ENCODE measurements around the gene KRTAP5-1. TPM values are rescaled to one million over a fixed set of nuclear protein-coding genes. Genes with fewer than 3 reads are reported as not detected.
A peak's percentile ranks its signal among the peaks of the same experiment; 100 is the strongest.
"Not testable (repeated sequence)": the region's sequence is repeated elsewhere in the genome, so short reads cannot be mapped to it uniquely, and the experiment has no call there.

The KRTAP5-1 gene
- total and polyA plus RNA-seq, 4 donors: 2.1 to 5.7 TPM; not detected in 2

GRCh38 chr11:1604181-1604580 lies 19.1 kb upstream of the KRTAP5-1 start:
- no peak overlapping the region for H3K27ac ChIP-seq (ENCODE audit: low read depth, low read length)
- DNase-seq (ENCODE audit: low read depth in 4 of 6, low spot score in 6 of 6): no peak
- H3K4me1 ChIP-seq (ENCODE audit: control insufficient read depth, insufficient read depth, low read length): no peaks in the 10 kb centered on the region
- no peaks in the 10 kb centered on the region for H3K36me3 ChIP-seq (ENCODE audit: control insufficient read depth, insufficient read depth, low read length)
- WGBS (ENCODE audit: insufficient coverage): 96% methylated on average over 11 of the region's 11 CpGs
- no peaks in the 10 kb centered on the region for H3K9me3 ChIP-seq (ENCODE audit: control insufficient read depth, insufficient read depth, low read length)
- H3K27me3 ChIP-seq (ENCODE audit: control insufficient read depth, insufficient read depth, low read length): peaks cover 5% of the 10 kb centered on the region
- no peak overlapping the region for H3K4me3 ChIP-seq (ENCODE audit: low read depth, low read length)

- Histone ChIP-seq H3K4me1 (ENCODE audit: control insufficient read depth, insufficient read depth, low read length) (no peaks in the 10 kb centered on the region), H3K9me3 (ENCODE audit: control insufficient read depth, insufficient read depth, low read length) (no peaks in the 10 kb centered on the region), H3K27ac (ENCODE audit: low read depth, low read length) (no peak overlapping the region), H3K4me3 (ENCODE audit: low read depth, low read length) (no peak overlapping the region), H3K27me3 (ENCODE audit: control insufficient read depth, insufficient read depth, low read length) (peaks cover 5% of the 10 kb centered on the region), H3K36me3 (ENCODE audit: control insufficient read depth, insufficient read depth, low read length) (no peaks in the 10 kb centered on the region)
- DNase-seq (ENCODE audit: low read depth in 4 of 6, low spot score in 6 of 6): no peak
- 100% methylated on average over 1 of the region's 1 CpG for WGBS (ENCODE audit: insufficient coverage)
Observed at GRCh38 chr11:1603629-1604028, 18.5 kb upstream of the KRTAP5-1 start.

GRCh38 chr11:1601663-1602062 lies 16.6 kb upstream of the KRTAP5-1 start:
- not testable (repeated sequence) for DNase-seq (ENCODE audit: low read depth in 4 of 6, low spot score in 6 of 6); H3K9me3 ChIP-seq (ENCODE audit: control insufficient read depth, insufficient read depth, low read length); H3K4me3 ChIP-seq (ENCODE audit: low read depth, low read length); H3K4me1 ChIP-seq (ENCODE audit: control insufficient read depth, insufficient read depth, low read length); H3K27ac ChIP-seq (ENCODE audit: low read depth, low read length); H3K27me3 ChIP-seq (ENCODE audit: control insufficient read depth, insufficient read depth, low read length)
- peaks cover 11% of the 10 kb centered on the region for H3K36me3 ChIP-seq (ENCODE audit: control insufficient read depth, insufficient read depth, low read length)
- WGBS (ENCODE audit: insufficient coverage): 0% methylated on average over 1 of the region's 3 CpGs

GRCh38 chr11:1600626-1601025 lies 15.5 kb upstream of the KRTAP5-1 start:
- WGBS (ENCODE audit: insufficient coverage): 72% methylated on average over 3 of the region's 5 CpGs
- no peaks in the 10 kb centered on the region for H3K9me3 ChIP-seq (ENCODE audit: control insufficient read depth, insufficient read depth, low read length)
- no peak overlapping the region for H3K4me3 ChIP-seq (ENCODE audit: low read depth, low read length)
- peaks cover 11% of the 10 kb centered on the region for H3K36me3 ChIP-seq (ENCODE audit: control insufficient read depth, insufficient read depth, low read length)
- H3K27ac ChIP-seq (ENCODE audit: low read depth, low read length): no peak overlapping the region
- H3K27me3 ChIP-seq (ENCODE audit: control insufficient read depth, insufficient read depth, low read length): no peaks in the 10 kb centered on the region
- no peak for DNase-seq (ENCODE audit: low read depth in 4 of 6, low spot score in 6 of 6)
- H3K4me1 ChIP-seq (ENCODE audit: control insufficient read depth, insufficient read depth, low read length): no peaks in the 10 kb centered on the region

GRCh38 chr11:1598816-1599215 lies 13.7 kb upstream of the KRTAP5-1 start:
- peaks cover 11% of the 10 kb centered on the region for H3K36me3 ChIP-seq (ENCODE audit: control insufficient read depth, insufficient read depth, low read length)
- WGBS (ENCODE audit: insufficient coverage): no CpG with 5 or more reads among the region's 6 CpGs
- H3K27ac ChIP-seq (ENCODE audit: low read depth, low read length): no peak overlapping the region
- no peak for DNase-seq (ENCODE audit: low read depth in 4 of 6, low spot score in 6 of 6)
- no peak overlapping the region for H3K4me3 ChIP-seq (ENCODE audit: low read depth, low read length)
- no peaks in the 10 kb centered on the region for H3K4me1 ChIP-seq (ENCODE audit: control insufficient read depth, insufficient read depth, low read length)
- H3K27me3 ChIP-seq (ENCODE audit: control insufficient read depth, insufficient read depth, low read length): no peaks in the 10 kb centered on the region
- no peaks in the 10 kb centered on the region for H3K9me3 ChIP-seq (ENCODE audit: control insufficient read depth, insufficient read depth, low read length)

- not testable (repeated sequence) for H3K27me3 ChIP-seq (ENCODE audit: control insufficient read depth, insufficient read depth, low read length); H3K27ac ChIP-seq (ENCODE audit: low read depth, low read length); DNase-seq (ENCODE audit: low read depth in 4 of 6, low spot score in 6 of 6); H3K9me3 ChIP-seq (ENCODE audit: control insufficient read depth, insufficient read depth, low read length); H3K4me1 ChIP-seq (ENCODE audit: control insufficient read depth, insufficient read depth, low read length); H3K4me3 ChIP-seq (ENCODE audit: low read depth, low read length)
- 50% methylated on average over 1 of the region's 3 CpGs for WGBS (ENCODE audit: insufficient coverage)
- peaks cover 11% of the 10 kb centered on the region for H3K36me3 ChIP-seq (ENCODE audit: control insufficient read depth, insufficient read depth, low read length)
Observed at GRCh38 chr11:1598406-1598805, 13.3 kb upstream of the KRTAP5-1 start.

- Histone ChIP-seq H3K4me3 (ENCODE audit: low read depth, low read length) (no peak within 1 kb of the TSS), H3K27me3 (ENCODE audit: control insufficient read depth, insufficient read depth, low read length) (no peaks in the 10 kb centered on the region), H3K9me3 (ENCODE audit: control insufficient read depth, insufficient read depth, low read length) (no peaks in the 10 kb centered on the region), H3K27ac (ENCODE audit: low read depth, low read length) (no peak within 1 kb of the TSS), H3K36me3 (ENCODE audit: control insufficient read depth, insufficient read depth, low read length) (peaks cover 11% of the 10 kb centered on the region), H3K4me1 (ENCODE audit: control insufficient read depth, insufficient read depth, low read length) (no peaks in the 10 kb centered on the region)
- WGBS (ENCODE audit: insufficient coverage): 100% methylated on average over 1 of the region's 4 CpGs
- DNase-seq (ENCODE audit: low read depth in 4 of 6, low spot score in 6 of 6): no peak
Observed at GRCh38 chr11:1597994-1598380, 12.9 kb upstream of the KRTAP5-1 start, which contains the start of gene KRTAP5-2. KRTAP5-2 (minus strand) TSS chr11:1598294; CDS start chr11:1598250, 44 bp downstream.

GRCh38 chr11:1597331-1597993 lies 12.4 kb upstream of the KRTAP5-1 start:
- H3K4me1 ChIP-seq (ENCODE audit: control insufficient read depth, insufficient read depth, low read length): no peaks in the 10 kb centered on the region
- no peak overlapping the region for H3K27ac ChIP-seq (ENCODE audit: low read depth, low read length)
- H3K9me3 ChIP-seq (ENCODE audit: control insufficient read depth, insufficient read depth, low read length): no peaks in the 10 kb centered on the region
- H3K36me3 ChIP-seq (ENCODE audit: control insufficient read depth, insufficient read depth, low read length): peaks cover 11% of the 10 kb centered on the region
- 83% methylated on average over 10 of the region's 10 CpGs for WGBS (ENCODE audit: insufficient coverage)
- no peaks in the 10 kb centered on the region for H3K27me3 ChIP-seq (ENCODE audit: control insufficient read depth, insufficient read depth, low read length)
- H3K4me3 ChIP-seq (ENCODE audit: low read depth, low read length): no peak overlapping the region
- no peak for DNase-seq (ENCODE audit: low read depth in 4 of 6, low spot score in 6 of 6)

- not testable (repeated sequence) for H3K4me3 ChIP-seq (ENCODE audit: low read depth, low read length); DNase-seq (ENCODE audit: low read depth in 4 of 6, low spot score in 6 of 6)
Observed at GRCh38 chr11:1596576-1597121, 11.6 kb upstream of the KRTAP5-1 start.

GRCh38 chr11:1595994-1596575 lies 11.0 kb upstream of the KRTAP5-1 start:
- not testable (repeated sequence) for H3K9me3 ChIP-seq (ENCODE audit: control insufficient read depth, insufficient read depth, low read length); H3K4me1 ChIP-seq (ENCODE audit: control insufficient read depth, insufficient read depth, low read length); H3K4me3 ChIP-seq (ENCODE audit: low read depth, low read length); H3K27ac ChIP-seq (ENCODE audit: low read depth, low read length); H3K27me3 ChIP-seq (ENCODE audit: control insufficient read depth, insufficient read depth, low read length)
- WGBS (ENCODE audit: insufficient coverage): 49% methylated on average over 7 of the region's 11 CpGs
- H3K36me3 ChIP-seq (ENCODE audit: control insufficient read depth, insufficient read depth, low read length): peaks cover 11% of the 10 kb centered on the region
- DNase-seq (ENCODE audit: low read depth in 4 of 6, low spot score in 6 of 6): peak in 2 of 6 donors; percentile 17 to 76

More at GRCh38 chr11:1596576-1597121, 11.6 kb upstream of the KRTAP5-1 start:
- H3K36me3 ChIP-seq (ENCODE audit: control insufficient read depth, insufficient read depth, low read length): peaks cover 11% of the 10 kb centered on the region
- not testable (repeated sequence) for H3K27me3 ChIP-seq (ENCODE audit: control insufficient read depth, insufficient read depth, low read length); H3K27ac ChIP-seq (ENCODE audit: low read depth, low read length); H3K9me3 ChIP-seq (ENCODE audit: control insufficient read depth, insufficient read depth, low read length); H3K4me1 ChIP-seq (ENCODE audit: control insufficient read depth, insufficient read depth, low read length)
- WGBS (ENCODE audit: insufficient coverage): 54% methylated on average over 12 of the region's 19 CpGs
